DMS153 treated with DMSO at 0.1 percent for 48 hours (cell line): ENCODE measurements around the gene WDFY3.
"Not testable (repeated sequence)": the region's sequence is repeated elsewhere in the genome, so short reads cannot be mapped to it uniquely, and the experiment has no call there.

Experiments
- DNase-seq: peaks from one replicate; lab custom pipeline; 2025; ENCODE audit not compliant: unreplicated experiment; lab: John Stamatoyannopoulos, UW

Gene WDFY3

GRCh38 chr4:84726356-84726755 lies 240.1 kb downstream of the WDFY3 start:
- DNase-seq = no peak

DNA sequence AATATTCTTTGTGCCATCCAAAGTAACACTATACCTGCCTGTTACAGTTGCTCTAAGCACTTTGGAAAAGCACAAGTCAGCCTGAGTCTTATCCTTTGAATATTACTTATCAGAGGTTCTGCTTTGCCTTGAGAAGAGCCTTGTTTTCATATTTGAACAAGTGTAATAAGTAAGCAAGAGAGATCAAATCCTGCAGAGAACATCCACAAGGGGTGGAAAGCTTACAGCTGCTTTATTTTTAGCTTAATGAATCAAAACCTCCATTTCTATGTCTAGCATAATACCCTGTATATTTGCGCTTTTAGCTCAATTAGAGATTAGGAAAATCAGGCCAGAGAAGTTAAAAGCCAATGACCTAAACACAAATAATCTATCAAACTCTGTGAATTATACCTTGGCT lies 243.8 kb downstream of the WDFY3 start:
- no peak for DNase-seq

DNA sequence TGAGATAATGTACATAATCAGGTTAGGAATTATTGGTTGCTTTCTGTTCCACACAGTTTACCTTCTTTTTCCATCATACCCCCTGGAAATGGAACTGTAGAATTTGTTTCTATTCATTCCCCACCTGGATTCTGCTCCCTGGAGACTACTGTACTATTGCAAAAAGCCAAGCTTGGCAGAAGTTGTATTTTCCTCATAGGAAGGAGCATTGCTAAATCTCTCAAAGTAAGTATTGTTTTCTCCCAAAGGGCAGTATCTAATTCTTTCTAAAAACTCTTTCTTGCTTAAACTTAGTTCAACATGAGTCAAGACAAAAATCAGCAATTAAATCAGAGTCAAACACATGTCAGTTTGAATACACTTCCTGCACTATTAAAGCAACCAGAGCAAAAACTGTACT lies 247.4 kb downstream of the WDFY3 start:
- no peak for DNase-seq

DNA sequence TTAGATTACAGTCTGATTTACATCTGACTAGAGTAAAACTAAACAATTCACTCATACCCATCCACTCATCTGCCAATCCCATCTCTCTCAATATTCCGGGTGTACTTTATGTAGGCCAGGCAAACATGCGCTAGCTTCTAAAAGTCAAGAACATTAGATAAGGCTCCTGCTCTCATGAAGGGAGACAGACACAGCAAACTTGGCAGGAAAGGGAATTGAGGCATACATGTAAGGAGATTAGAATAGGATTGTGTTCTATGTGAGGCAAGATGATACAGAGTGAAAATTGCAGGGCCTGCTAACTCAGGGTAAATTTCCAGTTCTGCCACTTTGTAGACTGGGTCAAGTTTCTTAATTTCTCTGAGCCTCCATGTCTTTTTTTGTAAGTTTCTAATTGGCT lies 247.8 kb downstream of the WDFY3 start:
- no peak for DNase-seq

- DNase-seq = no peak
Measured at GRCh38 chr4:84710548-84710947, 255.9 kb downstream of the WDFY3 start.

- DNase-seq = no peak
Measured at GRCh38 chr4:84708406-84709135, 257.9 kb downstream of the WDFY3 start.

GRCh38 chr4:84706286-84706685 lies 260.2 kb downstream of the WDFY3 start:
- no peak for DNase-seq

GRCh38 chr4:84699001-84699671 lies 267.4 kb downstream of the WDFY3 start:
- no peak for DNase-seq

- no peak for DNase-seq
Measured at GRCh38 chr4:84697615-84698201, 268.8 kb downstream of the WDFY3 start.

- DNase-seq = no peak
Measured at GRCh38 chr4:84697159-84697558, 269.3 kb downstream of the WDFY3 start.

DNA sequence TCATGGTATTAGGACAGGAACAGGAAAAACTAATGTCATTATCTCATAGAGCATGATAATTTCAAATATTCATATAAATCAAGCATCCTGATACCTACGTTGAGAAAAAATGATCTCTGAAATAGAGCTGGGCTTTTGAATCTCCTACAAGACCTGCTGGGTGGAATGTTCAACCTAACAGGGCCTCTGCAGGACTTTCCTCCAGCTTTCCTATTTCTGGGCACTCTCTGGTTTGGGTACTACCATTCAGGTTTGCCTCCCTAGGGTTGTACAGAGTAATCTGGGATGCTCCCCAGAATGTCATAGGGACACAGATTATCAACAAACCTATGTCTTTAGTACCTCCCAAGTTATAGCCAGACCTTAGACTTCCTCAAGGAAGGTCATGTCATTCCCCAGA lies 274.7 kb downstream of the WDFY3 start:
- DNase-seq = no peak

- DNase-seq = no peak
Measured at GRCh38 chr4:84691170-84691691, 275.3 kb downstream of the WDFY3 start.

- DNase-seq = no peak
Measured at GRCh38 chr4:84690481-84690880, 276.0 kb downstream of the WDFY3 start.

- no peak for DNase-seq
Measured at GRCh38 chr4:84689197-84689596, 277.3 kb downstream of the WDFY3 start.

DNA sequence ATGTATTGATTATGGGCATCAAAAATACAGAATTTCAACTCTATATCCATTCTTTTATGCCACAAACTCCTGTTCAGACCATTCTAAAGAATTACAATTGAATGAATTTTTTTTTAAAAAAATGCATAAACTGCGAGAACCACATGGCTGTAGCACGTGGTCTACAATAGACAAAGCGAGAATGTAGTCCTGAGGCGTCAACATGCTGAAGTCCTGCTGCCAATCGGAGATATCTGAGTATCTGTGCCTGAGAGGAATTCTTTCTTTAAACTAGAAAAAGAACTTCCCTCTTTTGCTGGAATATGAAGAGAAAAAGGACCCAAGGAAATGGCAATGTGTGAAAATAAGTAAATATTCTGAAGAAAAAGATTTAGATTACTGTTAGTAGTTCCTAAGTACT lies 277.9 kb downstream of the WDFY3 start:
- DNase-seq = no peak

- no peak for DNase-seq
Measured at GRCh38 chr4:84685105-84685504, 281.4 kb downstream of the WDFY3 start.

GRCh38 chr4:84684361-84684760 lies 282.1 kb downstream of the WDFY3 start:
- no peak for DNase-seq

- no peak for DNase-seq
Measured at GRCh38 chr4:84683064-84683850, 283.2 kb downstream of the WDFY3 start.

DNA sequence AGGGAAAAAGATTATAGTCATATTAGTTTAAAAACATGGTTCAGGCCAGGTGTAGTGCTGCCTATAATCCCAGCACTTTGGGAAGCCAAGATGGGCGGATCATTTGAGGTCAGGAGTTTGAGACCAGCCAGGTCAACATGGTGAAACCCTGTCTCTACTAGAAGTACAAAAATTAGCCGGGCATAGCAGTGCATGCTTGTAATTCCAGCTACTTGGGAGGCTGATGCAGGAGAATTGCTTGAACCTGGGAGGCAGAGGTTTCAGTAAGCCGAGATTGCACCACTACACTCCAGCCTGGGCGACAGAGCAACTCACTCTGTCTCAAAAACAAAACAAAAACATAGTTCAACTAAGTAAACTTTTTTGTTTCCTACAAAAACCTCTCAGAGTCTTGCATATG lies 283.8 kb downstream of the WDFY3 start:
- not testable (repeated sequence) for DNase-seq

- no peak for DNase-seq
Measured at GRCh38 chr4:84681486-84682274, 284.8 kb downstream of the WDFY3 start.

DNA sequence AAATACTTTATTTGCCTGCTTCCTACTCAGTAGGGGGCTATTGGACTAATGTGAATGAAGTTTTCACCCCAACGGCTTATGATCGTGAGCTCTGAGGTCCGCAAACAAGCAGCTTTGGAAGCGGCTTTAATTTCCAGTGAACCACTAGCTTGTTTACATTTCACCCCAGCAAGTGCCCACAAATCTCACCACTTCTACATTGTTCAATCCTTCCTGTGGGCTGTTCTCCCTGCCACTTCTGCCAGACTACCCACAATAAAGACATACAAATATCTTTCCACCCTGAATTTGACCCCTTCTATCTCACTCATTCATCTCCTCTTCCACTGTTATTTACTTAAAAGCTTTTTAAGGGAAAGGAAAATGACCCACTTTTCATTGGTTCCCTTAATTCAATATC lies 285.5 kb downstream of the WDFY3 start:
- DNase-seq = no peak
